MM.1S (cell line): ENCODE measurements around the gene OR5H15.
"Not testable (repeated sequence)": the region's sequence is repeated elsewhere in the genome, so short reads cannot be mapped to it uniquely, and the experiment has no call there.

Source experiments
- DNase-seq: peaks from one replicate; pipeline ENCODE4 v3.0.0-alpha.2; 2015
- H2AFZ ChIP-seq: fragments of 300-600 bp; sonication (generic); 2 replicates; pipeline ENCODE4 v1.6.0; 2016; ENCODE audit warnings: antibody characterized with exemption, low read length
- H3F3A ChIP-seq: fragments of 300-600 bp; sonication (generic); 2 replicates; pipeline ENCODE4 v1.6.1; 2016; ENCODE audit warnings: mild to moderate bottlenecking, antibody characterized with exemption, low read length, moderate library complexity, mixed read lengths; ENCODE audit not compliant: insufficient read depth
- H3K27ac ChIP-seq: fragments of 300-600 bp; sonication (generic); 2 replicates; pipeline ENCODE4 v1.5.1; 2016; ENCODE audit warnings: mild to moderate bottlenecking, low read length
- H3K27me3 ChIP-seq: fragments of 300-600 bp; sonication (generic); replicated peaks from 2 replicates; pipeline ENCODE4 v1.6.0; 2016; ENCODE audit warnings: low read length; ENCODE audit not compliant: insufficient read depth
- H3K36me3 ChIP-seq: fragments of 300-600 bp; sonication (generic); replicated peaks from 2 replicates; pipeline ENCODE4 v1.6.1; 2016; ENCODE audit warnings: mild to moderate bottlenecking, low read length, mixed read lengths; ENCODE audit not compliant: insufficient read depth
- H3K4me1 ChIP-seq: fragments of 300-600 bp; sonication (generic); 2 replicates; pipeline ENCODE4 v1.6.1; 2016; ENCODE audit warnings: low read length, mixed read lengths
- H3K4me2 ChIP-seq: fragments of 300-600 bp; sonication (generic); 2 replicates; pipeline ENCODE4 v1.6.0; 2016; ENCODE audit warnings: low read depth, low read length
- H3K4me3 ChIP-seq: fragments of 300-600 bp; sonication (generic); 2 replicates; pipeline ENCODE4 v1.5.1; 2016; ENCODE audit warnings: low read length, mixed read lengths
- H3K79me2 ChIP-seq: fragments of 300-600 bp; sonication (generic); 2 replicates; pipeline ENCODE4 v1.6.1; 2016; ENCODE audit warnings: mixed run types, low read length, mixed read lengths
- H3K9ac ChIP-seq: fragments of 300-600 bp; sonication (generic); 2 replicates; pipeline ENCODE4 v1.6.1; 2016; ENCODE audit warnings: low read length, mixed read lengths
- H3K9me2 ChIP-seq: fragments of 300-600 bp; sonication (generic); replicated peaks from 2 replicates; pipeline ENCODE4 v1.6.1; 2016; ENCODE audit warnings: mild to moderate bottlenecking, low read length, mixed read lengths; ENCODE audit not compliant: insufficient read depth
- H3K9me3 ChIP-seq: fragments of 300-600 bp; sonication (generic); replicated peaks from 2 replicates; pipeline ENCODE4 v1.6.1; 2016; ENCODE audit warnings: mild to moderate bottlenecking, low read length, mixed read lengths; ENCODE audit not compliant: insufficient read depth
- H4K20me1 ChIP-seq: fragments of 300-600 bp; sonication (generic); 2 replicates; pipeline ENCODE4 v1.6.1; 2016; ENCODE audit warnings: mild to moderate bottlenecking, low read length, moderate library complexity, mixed read lengths; ENCODE audit not compliant: insufficient read depth
- CTCF ChIP-seq: fragments of 300-600 bp; sonication (generic); IDR thresholded peaks from 2 replicates; pipeline ENCODE4 v1.5.1; 2016; ENCODE audit warnings: antibody characterized with exemption, low read length, mixed read lengths
- EZH2 ChIP-seq: fragments of 300-600 bp; sonication (generic); optimal IDR thresholded peaks from 2 replicates; pipeline ENCODE3; 2017; ENCODE audit warnings: low read depth, mild to moderate bottlenecking, antibody characterized with exemption, low read length, mixed read lengths
- EZH2phosphoT487 ChIP-seq: fragments of 300-600 bp; sonication (generic); IDR thresholded peaks from 2 replicates; pipeline ENCODE4 v1.6.1; 2018; ENCODE audit warnings: antibody characterized with exemption, low read length

Gene OR5H15

GRCh38 chr3:98166396-98166795 lies at the start of gene OR5H15:
Gene OR5H15, plus strand, starts transcription at chr3:98166696. Its CDS starts 2,004 bp downstream, at chr3:98168700.
- DNase-seq: no peak
- no peak within 1 kb of the TSS for H3K9ac ChIP-seq
- H3K36me3 ChIP-seq: no peaks in the 10 kb centered on the region
- no peak within 1 kb of the TSS for H3K4me3 ChIP-seq
- no peak within 1 kb of the TSS for H3K4me2 ChIP-seq
- H3K27ac ChIP-seq: no peak within 1 kb of the TSS
- H3F3A ChIP-seq: no peaks in the 10 kb centered on the region
- H3K79me2 ChIP-seq: no peaks in the 10 kb centered on the region
- H3K9me3 ChIP-seq: no peaks in the 10 kb centered on the region
- H3K4me1 ChIP-seq: no peaks in the 10 kb centered on the region
- H2AFZ ChIP-seq: no peak within 1 kb of the TSS
- TF ChIP-seq CTCF: no peak
- TF ChIP-seq EZH2: no peak
- no peak for TF ChIP-seq EZH2phosphoT487
- no peaks in the 10 kb centered on the region for H3K9me2 ChIP-seq
- no peaks in the 10 kb centered on the region for H3K27me3 ChIP-seq
- no peaks in the 10 kb centered on the region for H4K20me1 ChIP-seq

- Histone ChIP-seq H3K27me3 (no peaks in the 10 kb centered on the region), H3K9ac (no peak within 1 kb of the TSS), H3K9me3 (no peaks in the 10 kb centered on the region), H2AFZ (no peak within 1 kb of the TSS), H3K9me2 (no peaks in the 10 kb centered on the region), H3K4me2 (no peak within 1 kb of the TSS), H3K4me1 (no peaks in the 10 kb centered on the region), H3K27ac (no peak within 1 kb of the TSS), H3K4me3 (no peak within 1 kb of the TSS), H3K36me3 (no peaks in the 10 kb centered on the region), H3F3A (no peaks in the 10 kb centered on the region), H3K79me2 (no peaks in the 10 kb centered on the region), H4K20me1 (no peaks in the 10 kb centered on the region)
- DNase-seq: no peak
- TF ChIP-seq CTCF (no peak), EZH2 (no peak), EZH2phosphoT487 (no peak)
Observed at GRCh38 chr3:98130421-98130820, 36.1 kb upstream of the OR5H15 start, which contains the start of gene OR5H1. Gene OR5H1, plus strand, starts transcription at chr3:98130721. Its CDS starts 1,977 bp downstream, at chr3:98132698.

GRCh38 chr3:98136631-98137030 lies 29.9 kb upstream of the OR5H15 start:
- no peak overlapping the region for H3K9ac ChIP-seq
- no peak for TF ChIP-seq CTCF
- no peak for TF ChIP-seq EZH2phosphoT487
- no peak for TF ChIP-seq EZH2
- H3K79me2 ChIP-seq: no peaks in the 10 kb centered on the region
- H3K27me3 ChIP-seq: no peaks in the 10 kb centered on the region
- H4K20me1 ChIP-seq: no peaks in the 10 kb centered on the region
- H3K9me2 ChIP-seq: no peaks in the 10 kb centered on the region
- DNase-seq: no peak
- no peak overlapping the region for H3K4me3 ChIP-seq
- no peak overlapping the region for H3K4me2 ChIP-seq
- H3K36me3 ChIP-seq: no peaks in the 10 kb centered on the region
- H3K27ac ChIP-seq: no peak overlapping the region
- no peaks in the 10 kb centered on the region for H3K4me1 ChIP-seq
- no peaks in the 10 kb centered on the region for H3F3A ChIP-seq
- no peaks in the 10 kb centered on the region for H3K9me3 ChIP-seq
- no peak overlapping the region for H2AFZ ChIP-seq

GRCh38 chr3:98137826-98138557 lies 28.5 kb upstream of the OR5H15 start:
- not testable (repeated sequence) for H3K27me3 ChIP-seq, H3K4me1 ChIP-seq, H3F3A ChIP-seq, H3K79me2 ChIP-seq, H3K9me3 ChIP-seq, H3K9me2 ChIP-seq, H4K20me1 ChIP-seq, H3K9ac ChIP-seq, H2AFZ ChIP-seq, H3K4me3 ChIP-seq, H3K27ac ChIP-seq, H3K36me3 ChIP-seq
- DNase-seq: peak; percentile 37
- peak overlapping the region; percentile 10; the same call in 1 of the 2 replicates for H3K4me2 ChIP-seq
